Esophagus squamous epithelium (tissue), 5 donors: ENCODE data around the gene PKD1. TPM values are rescaled to one million over a fixed set of nuclear protein-coding genes. Genes with fewer than 3 reads are reported as not detected.

Experiments
- DNase-seq: peaks from one replicate; lab custom pipeline; 2025; lab: John Stamatoyannopoulos, UW
- H3K27ac ChIP-seq, 4 donors: fragments of 200-600 bp; sonication (generic); one replicate each; pipeline ENCODE4 v1.5.1; 2016 to 2019; ENCODE audit warnings: mild to moderate bottlenecking in 1 of 4
- H3K27me3 ChIP-seq, 4 donors: fragments of 200-600 bp; sonication (generic); 1 replicate in 3 of 4; 2 replicates in 1 of 4; pipeline versions ENCODE4 v1.5.1 to v1.6.0; 2017 to 2021; ENCODE audit warnings: antibody characterized with exemption in 1 of 4
- H3K36me3 ChIP-seq, 3 donors: fragments of 200-600 bp; sonication (generic); one replicate each; pipeline ENCODE4 v1.5.1; 2016 to 2019
- H3K4me1 ChIP-seq, 3 donors: fragments of 200-600 bp; sonication (generic); one replicate each; pipeline ENCODE4 v1.5.1; 2017 to 2019
- H3K4me3 ChIP-seq, 4 donors: fragments of 200-600 bp; sonication (generic); 1 replicate in 3 of 4; 2 replicates in 1 of 4; pipeline ENCODE4 v1.5.1; 2016 to 2019; ENCODE audit warnings: mild to moderate bottlenecking in 2 of 4, moderate library complexity in 1 of 4
- H3K9me3 ChIP-seq, 3 donors: fragments of 200-600 bp; sonication (generic); one replicate each; pipeline ENCODE4 v1.5.1; 2016 to 2019
- POLR2A ChIP-seq, 4 donors: fragments of 450-650 bp; IDR thresholded peaks; one replicate each; pipeline ENCODE4 v1.6.1; 2017; ENCODE audit warnings: antibody characterized with exemption in 4 of 4, mild to moderate bottlenecking in 4 of 4, moderate library complexity in 3 of 4
- WGBS, 2 donors: methylation state at CpG; one replicate each; pipeline ENCODE4 v1.1.5; 2018; 5-methylcytosine and 5-hydroxymethylcytosine counted together
- intact Hi-C: fragments of 100-400 bp; cut with DNase I; formaldehyde crosslinking; loops from one replicate; pipeline ENCODE4 v1.15.0; 2022
- total RNA-seq, 4 donors: library from RNA; depleted of rRNA; stranded (reverse); fragments of >200 nt; gene quantifications; one replicate each; pipeline ENCODE4 v1.1.0, GENCODE V29; 2016
- TF ChIP-seq, protein P1 (sequence below), 6 experiments: fragments of 450-650 bp in 4 of 6; fragments of 200-600 bp in 2 of 6; sonication (generic) in 2 of 6; IDR thresholded peaks; one replicate each; pipeline ENCODE4 v1.5.1; 2016 to 2019; ENCODE audit warnings: antibody characterized with exemption in 6 of 6, mild to moderate bottlenecking in 4 of 6, moderate library complexity in 4 of 6
- donor health status: DM: yes; HTN: yes; CAD: no.

The PKD1 gene
- total RNA-seq, 4 donors from 2014 or later, result 34.1 to 123 (median 64.1) TPM

DNA sequence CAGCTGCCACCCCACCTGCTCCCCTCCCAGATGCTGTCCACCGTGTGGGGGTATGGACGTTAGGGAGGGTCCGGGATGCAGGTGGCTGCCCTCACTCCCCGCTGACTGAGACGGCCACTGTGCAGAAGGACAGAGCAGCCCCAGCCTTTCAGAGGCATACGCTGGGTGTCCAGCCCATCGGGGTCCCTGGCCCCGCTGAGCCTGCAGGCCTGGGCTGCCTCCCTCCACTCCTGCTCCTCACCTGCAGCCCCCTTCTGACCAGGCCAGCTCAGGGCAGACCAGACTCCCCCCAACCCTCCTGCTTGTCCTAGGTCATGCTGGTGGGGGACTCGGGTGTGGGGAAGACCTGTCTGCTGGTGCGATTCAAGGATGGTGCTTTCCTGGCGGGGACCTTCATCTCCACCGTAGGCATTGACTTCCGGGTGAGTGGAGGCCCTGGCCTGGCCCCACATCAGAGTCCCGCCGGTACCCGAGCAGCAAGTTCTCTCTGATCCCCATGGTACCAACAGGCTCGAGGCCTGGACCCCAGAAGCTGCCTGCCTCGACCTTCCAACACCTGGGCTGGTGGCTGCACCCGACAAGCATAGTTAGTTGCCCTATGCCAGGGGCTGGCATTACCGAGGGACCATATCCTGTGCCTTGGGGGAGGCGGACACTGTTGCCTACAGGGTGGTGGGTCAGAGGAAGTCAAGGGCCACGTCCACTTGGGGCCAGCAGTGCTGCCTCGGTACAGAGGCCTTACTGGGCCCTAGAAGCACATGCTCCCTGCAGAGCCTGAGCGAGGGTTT lies 14.1 kb upstream of the PKD1 start:
- peak overlapping the region in 1 of 4 donors; percentile 69 for H3K4me3 ChIP-seq
- peaks cover 0 to 29% (median 6%) of the 10 kb centered on the region in 3 donors for H3K36me3 ChIP-seq
- no peaks in the 10 kb centered on the region for H3K27me3 ChIP-seq
- 35 to 43% methylated on average over 6 to 7 of the region's 24 CpGs for WGBS, 2 donors
- H3K27ac ChIP-seq, result peak overlapping the region; percentile 67 to 92 (median 89)
- no peaks in the 10 kb centered on the region for H3K9me3 ChIP-seq
- TF ChIP-seq, protein P1, sequence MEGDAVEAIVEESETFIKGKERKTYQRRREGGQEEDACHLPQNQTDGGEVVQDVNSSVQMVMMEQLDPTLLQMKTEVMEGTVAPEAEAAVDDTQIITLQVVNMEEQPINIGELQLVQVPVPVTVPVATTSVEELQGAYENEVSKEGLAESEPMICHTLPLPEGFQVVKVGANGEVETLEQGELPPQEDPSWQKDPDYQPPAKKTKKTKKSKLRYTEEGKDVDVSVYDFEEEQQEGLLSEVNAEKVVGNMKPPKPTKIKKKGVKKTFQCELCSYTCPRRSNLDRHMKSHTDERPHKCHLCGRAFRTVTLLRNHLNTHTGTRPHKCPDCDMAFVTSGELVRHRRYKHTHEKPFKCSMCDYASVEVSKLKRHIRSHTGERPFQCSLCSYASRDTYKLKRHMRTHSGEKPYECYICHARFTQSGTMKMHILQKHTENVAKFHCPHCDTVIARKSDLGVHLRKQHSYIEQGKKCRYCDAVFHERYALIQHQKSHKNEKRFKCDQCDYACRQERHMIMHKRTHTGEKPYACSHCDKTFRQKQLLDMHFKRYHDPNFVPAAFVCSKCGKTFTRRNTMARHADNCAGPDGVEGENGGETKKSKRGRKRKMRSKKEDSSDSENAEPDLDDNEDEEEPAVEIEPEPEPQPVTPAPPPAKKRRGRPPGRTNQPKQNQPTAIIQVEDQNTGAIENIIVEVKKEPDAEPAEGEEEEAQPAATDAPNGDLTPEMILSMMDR (IDR thresholded peaks at IDR 0.05), result no peak
- TF ChIP-seq POLR2A (IDR thresholded peaks at IDR 0.05), result no peak
- peaks cover 67 to 75% (median 68%) of the 10 kb centered on the region in 3 donors for H3K4me1 ChIP-seq
- no peak for DNase-seq
- intact Hi-C loops, result no loop called here

DNA sequence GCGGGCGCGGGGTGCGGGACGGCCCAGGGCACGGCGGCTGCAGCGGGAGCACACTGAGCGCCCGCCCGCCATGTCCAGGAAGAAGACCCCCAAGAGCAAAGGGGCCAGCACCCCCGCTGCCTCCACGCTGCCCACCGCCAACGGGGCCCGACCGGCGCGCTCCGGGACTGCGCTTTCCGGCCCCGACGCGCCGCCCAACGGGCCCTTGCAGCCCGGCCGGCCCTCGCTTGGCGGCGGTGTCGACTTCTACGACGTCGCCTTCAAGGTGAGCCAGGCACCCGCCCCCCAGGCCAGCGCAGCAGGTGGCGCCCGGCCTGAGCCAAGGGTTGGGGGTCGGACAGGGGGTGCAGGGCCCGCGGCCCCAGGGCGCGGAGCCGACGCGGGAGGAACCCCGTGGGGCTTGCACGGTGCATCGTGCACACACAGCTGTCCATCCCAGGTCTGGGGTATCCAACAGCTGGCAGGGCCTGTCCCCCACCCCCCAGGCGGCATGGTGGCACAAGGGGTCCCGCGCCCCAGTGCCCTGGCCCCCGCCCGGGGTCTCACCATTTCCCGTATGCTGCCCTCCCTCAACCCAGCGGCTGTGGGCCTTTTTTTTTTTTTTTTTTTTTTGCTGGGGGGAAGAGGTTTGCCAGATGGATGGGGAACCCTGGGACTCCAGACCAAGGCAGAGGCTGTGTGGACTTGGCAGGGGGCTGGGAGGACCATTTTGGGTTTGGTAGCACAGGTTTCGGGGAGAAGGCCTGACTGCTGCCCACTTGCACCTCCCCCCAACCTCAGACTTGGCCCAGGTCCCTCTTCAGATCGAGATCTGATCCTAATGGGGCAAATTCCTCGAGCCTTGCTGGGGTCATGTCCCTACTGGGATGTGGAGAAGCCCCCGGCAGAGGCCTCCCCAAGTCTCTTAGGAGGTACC lies 13.3 kb upstream of the PKD1 start:
- H3K27ac ChIP-seq, result peak overlapping the region in 3 of 4 donors; percentile 31 to 87 (median 79)
- peaks cover 0 to 25% (median 6%) of the 10 kb centered on the region in 3 donors for H3K36me3 ChIP-seq
- no peaks in the 10 kb centered on the region for H3K27me3 ChIP-seq
- H3K9me3 ChIP-seq, result no peaks in the 10 kb centered on the region
- TF ChIP-seq POLR2A (IDR thresholded peaks at IDR 0.05), result no peak
- TF ChIP-seq, protein P1 (IDR thresholded peaks at IDR 0.05), result peak in 3 of 6 experiments; percentile 8 to 29 (median 12)
- DNase-seq, result no peak
- peaks cover 60 to 67% (median 63%) of the 10 kb centered on the region in 3 donors for H3K4me1 ChIP-seq
- WGBS, 2 donors, result 2 to 40% methylated on average over 1 to 20 of the region's 62 CpGs
- intact Hi-C loops, result no loop called here
- H3K4me3 ChIP-seq, result peak overlapping the region; percentile 24 to 69 (median 44)

DNA sequence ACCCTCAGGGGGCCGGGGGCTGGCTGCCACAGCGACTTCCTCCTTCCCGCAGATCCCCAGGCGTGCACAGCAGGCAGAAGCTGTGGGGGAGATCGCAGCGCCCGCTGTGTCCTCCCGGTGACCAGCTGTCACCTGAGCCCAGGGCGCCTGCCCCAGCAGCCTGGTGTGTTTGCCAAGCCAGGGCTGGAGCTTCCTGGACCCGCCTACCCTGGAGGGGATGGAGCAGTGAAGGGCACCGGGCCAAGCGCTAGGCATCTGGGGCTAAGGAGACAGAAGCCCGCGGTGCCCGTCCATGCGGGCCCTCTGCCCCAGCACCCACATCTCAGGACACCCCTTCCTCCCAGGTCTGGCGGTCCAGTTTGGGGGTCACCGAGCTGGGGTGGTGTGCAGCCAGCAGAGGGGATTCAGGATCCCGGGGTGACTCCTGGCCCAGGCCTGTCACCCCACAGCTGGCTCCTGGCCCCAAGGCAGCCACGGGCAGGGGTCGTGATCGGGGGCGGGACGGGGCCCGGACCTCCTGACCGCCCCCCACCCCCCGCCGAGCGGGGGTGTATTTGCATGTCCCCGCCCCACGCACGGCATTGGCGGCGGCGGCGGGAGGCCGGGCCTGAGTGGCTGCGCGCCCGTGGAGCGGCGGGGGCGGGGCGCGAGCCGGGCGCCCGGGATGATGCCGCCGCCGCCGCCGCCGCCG lies 12.4 kb upstream of the PKD1 start, which contains the start of gene RAB26:
Gene RAB26 (plus strand): TSS at position 645 of the 691 bp plus-strand sequence. CDS start 159 bp downstream, outside the sequence.
- Histone ChIP-seq H3K27me3 (no peaks in the 10 kb centered on the region), H3K36me3 (peaks cover 0 to 18% (median 6%) of the 10 kb centered on the region in 3 donors), H3K4me1 (peaks cover 52 to 58% (median 55%) of the 10 kb centered on the region in 3 donors), H3K4me3 (peak within 1 kb of the TSS; percentile 24 to 69 (median 44)), H3K27ac (peak within 1 kb of the TSS; percentile 61 to 87 (median 74)), H3K9me3 (no peaks in the 10 kb centered on the region)
- no CpG with 5 or more reads among the region's 55 CpGs for WGBS, 2 donors
- intact Hi-C loops, result no loop called here
- TF ChIP-seq POLR2A (IDR thresholded peaks at IDR 0.05), result no peak
- TF ChIP-seq, protein P1 (IDR thresholded peaks at IDR 0.05), result no peak
- DNase-seq, result no peak

DNA sequence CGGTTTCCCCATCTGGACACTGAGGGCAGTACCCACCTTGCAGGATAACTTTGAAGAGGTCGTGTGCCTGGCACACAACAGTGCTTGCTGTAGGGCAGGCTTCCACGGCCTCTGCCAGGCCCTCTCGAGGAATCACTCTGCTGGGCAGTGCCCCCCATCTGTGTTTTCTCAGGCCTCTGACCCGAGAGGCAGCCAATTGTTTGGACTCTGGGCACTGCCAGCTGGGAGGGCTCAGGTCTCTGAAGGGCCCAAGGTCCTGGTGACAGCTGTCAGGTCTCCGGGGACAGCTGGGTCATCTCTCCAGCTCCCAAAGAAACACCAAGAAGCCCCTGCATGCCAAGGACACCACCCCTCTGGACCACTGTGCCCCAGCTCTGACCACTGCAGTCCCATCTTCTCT lies 11.7 kb upstream of the PKD1 start:
- WGBS, 2 donors, result 83% methylated on average over 2 of the region's 6 CpGs; no CpG with 5 or more reads in 1 of the 2 donors
- TF ChIP-seq, protein P1 (IDR thresholded peaks at IDR 0.05), result no peak
- TF ChIP-seq POLR2A (IDR thresholded peaks at IDR 0.05), result no peak

More for the DNA sequence above, 11.7 kb upstream of the PKD1 start:
- no peak for DNase-seq
- H3K27me3 ChIP-seq, result no peaks in the 10 kb centered on the region
- H3K4me3 ChIP-seq, result no peak overlapping the region
- H3K36me3 ChIP-seq, result peaks cover 0 to 14% (median 6%) of the 10 kb centered on the region in 3 donors
- H3K27ac ChIP-seq, result peak overlapping the region in 3 of 4 donors; percentile 70 to 87 (median 79)
- no peaks in the 10 kb centered on the region for H3K9me3 ChIP-seq
- peaks cover 45 to 51% (median 48%) of the 10 kb centered on the region in 3 donors for H3K4me1 ChIP-seq
- intact Hi-C loops, result no loop called here
